K562 (cell line): ENCODE measurements around the gene VARS1. TPM values are rescaled to one million over a fixed set of nuclear protein-coding genes. Genes with fewer than 3 reads are reported as not detected.

ENCODE experiments used
- ATF3 ChIP-seq, 2 experiments: fragments of 450-650 bp in 1 of 2; sonication (generic) in 1 of 2; formaldehyde crosslinking in 1 of 2; IDR thresholded peaks in 1 of 2; conservative IDR thresholded peaks in 1 of 2; 2 replicates each; pipeline versions ENCODE4 v1.6.1 to v1.8.1; 2016 to 2023; ENCODE audit warnings: mild to moderate bottlenecking in 2 of 2, moderate library complexity in 2 of 2, inconsistent platforms in 1 of 2, missing genetic modification reagents in 1 of 2
- FOS ChIP-seq: IDR thresholded peaks from 3 replicates; pipeline ENCODE4 v1.6.1; 2011; ENCODE audit not compliant: insufficient read length; ENCODE audit errors: extremely low read depth
- GATAD2B ChIP-seq: fragments of 450-650 bp; IDR thresholded peaks from 2 replicates; pipeline ENCODE4 v1.6.1; 2017; ENCODE audit warnings: mild to moderate bottlenecking, borderline replicate concordance
- HNRNPUL1 ChIP-seq: fragments of 200-400 bp; formaldehyde crosslinking; IDR thresholded peaks from 2 replicates; pipeline ENCODE4 v1.6.1; 2017; ENCODE audit warnings: low read length
- KLF16 ChIP-seq: IDR thresholded peaks from 2 replicates; pipeline ENCODE4 v1.6.1; 2016; ENCODE audit warnings: antibody characterized with exemption
- MYC ChIP-seq, 2 experiments: fragments of 250-450 bp in 1 of 2; sonication (Bioruptor Pico) in 1 of 2; IDR thresholded peaks; 2 replicates each; pipeline versions ENCODE4 v1.5.1 to v1.6.1; 2012 to 2021; ENCODE audit warnings: low read depth in 2 of 2, borderline replicate concordance in 1 of 2, improper control_type of control experiment in 1 of 2, low read length in 1 of 2, mild to moderate bottlenecking in 1 of 2, moderate library complexity in 1 of 2
- NCOA1 ChIP-seq: fragments of 450-650 bp; IDR thresholded peaks from 2 replicates; pipeline ENCODE4 v1.6.1; 2016; ENCODE audit warnings: low read depth
- NFIX ChIP-seq: fragments of 250-450 bp; sonication (Bioruptor Pico); IDR thresholded peaks from 2 replicates; pipeline ENCODE4 v1.4.0; 2020; ENCODE audit warnings: low read depth, mild to moderate bottlenecking, moderate library complexity
- NFRKB ChIP-seq: fragments of 450-650 bp; IDR thresholded peaks from 2 replicates; pipeline ENCODE4 v1.6.1; 2016; ENCODE audit warnings: low read depth
- RBM14 ChIP-seq: fragments of 200-400 bp; formaldehyde crosslinking; IDR thresholded peaks from 2 replicates; pipeline ENCODE4 v1.6.1; 2018; ENCODE audit warnings: low read depth, mild to moderate bottlenecking, low read length, moderate library complexity, borderline replicate concordance; ENCODE audit not compliant: insufficient read depth
- TEAD4 ChIP-seq, 2 experiments: sonication (generic) in 1 of 2; formaldehyde crosslinking in 1 of 2; IDR thresholded peaks; 2 replicates each; pipeline versions ENCODE4 v1.6.1 to v1.8.0; 2012 to 2022; ENCODE audit warnings: borderline replicate concordance in 1 of 2, inconsistent platforms in 1 of 2, low read length in 1 of 2, mild to moderate bottlenecking in 1 of 2, missing genetic modification reagents in 1 of 2
- THRAP3 ChIP-seq: fragments of 450-650 bp; IDR thresholded peaks from 2 replicates; pipeline ENCODE4 v1.6.1; 2016; ENCODE audit warnings: mild to moderate bottlenecking, inconsistent platforms, borderline replicate concordance
- U2AF1 ChIP-seq: fragments of 200-400 bp; formaldehyde crosslinking; optimal IDR thresholded peaks from 2 replicates; pipeline ENCODE3; 2017; ENCODE audit warnings: mild to moderate bottlenecking, low read depth, low read length, moderate library complexity
- ZBTB33 ChIP-seq: sonication (generic); formaldehyde crosslinking; IDR thresholded peaks from 2 replicates; pipeline ENCODE4 v1.8.1; 2023; ENCODE audit warnings: mild to moderate bottlenecking, missing genetic modification reagents
- ZC3H8 ChIP-seq: fragments of 450-650 bp; IDR thresholded peaks from 2 replicates; pipeline ENCODE4 v1.6.1; 2017
- ZNF431 ChIP-seq: sonication (generic); formaldehyde crosslinking; IDR thresholded peaks from 2 replicates; pipeline ENCODE4 v1.8.0; 2022; ENCODE audit warnings: mild to moderate bottlenecking, missing genetic modification reagents
- ZNF57 ChIP-seq: fragments of 450-650 bp; formaldehyde crosslinking; IDR thresholded peaks from 2 replicates; pipeline ENCODE4 v1.4.0; 2020; ENCODE audit warnings: mild to moderate bottlenecking, moderate library complexity
- ZNF717 ChIP-seq: fragments of 250-450 bp; sonication (Bioruptor Pico); IDR thresholded peaks from 2 replicates; pipeline ENCODE4 v1.5.0; 2021
- ZNF740 ChIP-seq, 3 experiments: fragments of 200-800 bp in 1 of 3; sonication (Bioruptor generic) in 1 of 3; sonication (generic) in 1 of 3; formaldehyde crosslinking in 1 of 3; IDR thresholded peaks; 2 replicates each; pipeline versions ENCODE4 v1.6.1 to v1.8.0; 2016 to 2022; ENCODE audit warnings: mild to moderate bottlenecking in 2 of 3, missing compliant biosample characterization in 2 of 3, missing genetic modification characterization in 2 of 3, missing genetic modification reagents in 1 of 3
- polyA plus RNA-seq, 8 experiments: library from polyadenylated mRNA; depleted of rRNA in 4 of 8; stranded (reverse) in 5 of 8; unstranded in 3 of 8; fragments of >200 nt; fragmentation: Nextera tagmentation in 2 of 8; fragmentation: Illumina TruSeq in 1 of 8; extraction: Ambion mirVana in 2 of 8; extraction: Trizol in 1 of 8; gene quantifications; 2 replicates each; pipeline versions ENCODE4 v1.2.1 to v1.2.3, GENCODE V29; 2011 to 2014; ENCODE audit warnings: inconsistent platforms in 1 of 8, missing spikeins in 1 of 8
- total RNA-seq, 7 experiments: library from RNA; depleted of rRNA in 6 of 7; stranded (reverse); fragments of >200 nt in 6 of 7; fragmentation: Illumina TruSeq in 2 of 7; extraction: Trizol in 2 of 7; gene quantifications; 2 replicates each; pipeline versions ENCODE4 v1.2.1 to v1.2.3, GENCODE V29; 2011 to 2021; ENCODE audit warnings: low replicate concordance in 1 of 7

Gene VARS1
- total and polyA plus RNA-seq, 9 of the 15 experiments (the other 6 are each of a cell fraction or from before 2014, with no cell fraction given) = 2.9 to 488 (median 130) TPM

GRCh38 chr6:31794294-31794865, 1.2 kb downstream of the VARS1 start (continued):
- TF ChIP-seq ATF3 (IDR thresholded peaks at IDR 0.05) = peak; percentile 39; the same call in 1 of the 2 replicates
- no peak for TF ChIP-seq ATF3 (CRISPR knock-in tag; conservative IDR thresholded peaks at IDR 0.05)
- TF ChIP-seq RBM14 = no peak
- peak; percentile 28 for TF ChIP-seq U2AF1
- TF ChIP-seq ZC3H8 = no peak
- peak; percentile 25; the same call in 1 of the 2 replicates for TF ChIP-seq ZNF57 (CRISPR knock-in tag)
- no peak for TF ChIP-seq KLF16
- no peak for TF ChIP-seq NFIX
- TF ChIP-seq MYC (IDR thresholded peaks at IDR 0.05; ENCODE audit: low read depth, low read length) = peak; percentile 14; the same call in 1 of the 2 replicates
- TF ChIP-seq MYC (CRISPR knock-in tag; IDR thresholded peaks at IDR 0.05; ENCODE audit: borderline replicate concordance, low read depth) = no peak
- TF ChIP-seq ZNF717 = no peak
- no peak for TF ChIP-seq ZNF740 (CRISPR knock-in tag; IDR thresholded peaks at IDR 0.05)
- no peak for TF ChIP-seq ZNF740 (tag; IDR thresholded peaks at IDR 0.05)
- no peak for TF ChIP-seq NCOA1
- TF ChIP-seq ZBTB33 (CRISPR knock-in tag) = no peak
- TF ChIP-seq HNRNPUL1 = no peak
- no peak for TF ChIP-seq FOS
- TF ChIP-seq NFRKB = peak; percentile 74
- TF ChIP-seq THRAP3 = peak; percentile 29; the same call in 1 of the 2 replicates
- TF ChIP-seq ZNF431 (CRISPR knock-in tag) = no peak
- TF ChIP-seq GATAD2B = no peak
- TF ChIP-seq TEAD4 (IDR thresholded peaks at IDR 0.05; ENCODE audit: low read length) = peak; percentile 19; the same call in 1 of the 2 replicates
- TF ChIP-seq TEAD4 (CRISPR knock-in tag; IDR thresholded peaks at IDR 0.05; ENCODE audit: borderline replicate concordance) = no peak
